Adrenal gland (tissue), 5 donors: ENCODE measurements around the gene ACSL5.

Source experiments
- POLR2A ChIP-seq, 2 donors: fragments of 450-650 bp; IDR thresholded peaks; one replicate each; pipeline ENCODE4 v1.6.1; 2017; ENCODE audit warnings: antibody characterized with exemption in 2 of 2, mild to moderate bottlenecking in 2 of 2, moderate library complexity in 1 of 2
- TF ChIP-seq, protein P1 (sequence below), 6 experiments: fragments of 450-650 bp in 4 of 6; fragments of 200-600 bp in 2 of 6; sonication (generic) in 1 of 6; IDR thresholded peaks; 1 replicate in 5 of 6; 2 replicates in 1 of 6; pipeline versions ENCODE4 v1.5.1 to v1.8.0; 2016 to 2021; ENCODE audit warnings: antibody characterized with exemption in 6 of 6, mild to moderate bottlenecking in 2 of 6, moderate library complexity in 1 of 6
- donor health status: DM: no; HTN: no; CAD: no.

DNA sequence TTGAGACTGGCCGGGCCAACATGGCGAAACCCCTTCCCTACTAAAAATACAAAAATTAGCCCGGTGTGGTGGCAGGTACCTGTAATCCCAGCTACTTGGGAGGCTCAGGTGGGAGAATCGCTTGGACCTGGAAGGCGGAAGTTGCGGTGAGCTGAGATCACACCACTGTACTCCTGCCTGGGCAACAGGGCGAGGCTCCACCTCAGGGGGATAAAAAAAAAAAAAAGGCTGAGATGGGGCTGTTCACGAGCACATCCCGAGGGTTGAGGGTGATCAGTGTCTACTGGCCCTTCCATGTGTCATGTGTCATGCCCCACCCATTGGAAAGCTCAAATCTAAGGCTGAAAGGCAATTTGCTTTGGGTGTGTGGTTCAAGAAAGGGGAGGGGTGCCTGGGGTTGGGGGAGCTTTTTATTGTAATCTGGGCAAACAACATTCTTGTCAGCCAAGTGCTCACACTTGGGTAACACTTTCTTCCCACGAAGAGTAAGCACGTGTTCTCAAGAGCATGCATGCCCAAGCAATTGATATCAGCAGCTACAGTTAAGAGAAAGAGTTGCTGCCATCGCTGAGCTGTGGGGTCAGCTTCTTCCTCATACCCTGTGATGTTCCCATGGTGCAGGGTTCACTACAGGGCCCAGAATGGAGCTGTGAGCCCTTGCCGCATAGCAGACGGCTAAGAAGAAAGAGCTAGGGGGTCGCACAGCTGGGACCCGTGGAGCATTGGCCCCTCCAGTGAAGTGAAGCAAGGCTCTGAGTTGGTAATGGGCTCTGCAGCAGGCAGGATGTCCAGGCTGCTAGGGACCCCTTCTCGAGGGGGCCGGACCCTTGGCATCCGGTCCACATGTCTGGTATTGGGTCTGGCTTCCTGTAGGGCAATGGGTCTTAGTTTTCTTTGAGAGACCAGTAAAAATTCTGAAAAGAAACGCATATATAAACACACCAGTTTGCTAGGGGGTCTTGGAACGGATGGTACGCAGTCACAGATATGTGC lies 9.9 kb upstream of the ACSL5 start:
- TF ChIP-seq, protein P1, sequence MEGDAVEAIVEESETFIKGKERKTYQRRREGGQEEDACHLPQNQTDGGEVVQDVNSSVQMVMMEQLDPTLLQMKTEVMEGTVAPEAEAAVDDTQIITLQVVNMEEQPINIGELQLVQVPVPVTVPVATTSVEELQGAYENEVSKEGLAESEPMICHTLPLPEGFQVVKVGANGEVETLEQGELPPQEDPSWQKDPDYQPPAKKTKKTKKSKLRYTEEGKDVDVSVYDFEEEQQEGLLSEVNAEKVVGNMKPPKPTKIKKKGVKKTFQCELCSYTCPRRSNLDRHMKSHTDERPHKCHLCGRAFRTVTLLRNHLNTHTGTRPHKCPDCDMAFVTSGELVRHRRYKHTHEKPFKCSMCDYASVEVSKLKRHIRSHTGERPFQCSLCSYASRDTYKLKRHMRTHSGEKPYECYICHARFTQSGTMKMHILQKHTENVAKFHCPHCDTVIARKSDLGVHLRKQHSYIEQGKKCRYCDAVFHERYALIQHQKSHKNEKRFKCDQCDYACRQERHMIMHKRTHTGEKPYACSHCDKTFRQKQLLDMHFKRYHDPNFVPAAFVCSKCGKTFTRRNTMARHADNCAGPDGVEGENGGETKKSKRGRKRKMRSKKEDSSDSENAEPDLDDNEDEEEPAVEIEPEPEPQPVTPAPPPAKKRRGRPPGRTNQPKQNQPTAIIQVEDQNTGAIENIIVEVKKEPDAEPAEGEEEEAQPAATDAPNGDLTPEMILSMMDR (IDR thresholded peaks at IDR 0.05) = no peak
- TF ChIP-seq POLR2A (IDR thresholded peaks at IDR 0.05) = no peak
